Breast epithelium (tissue), 3 donors: ENCODE data around the gene EXPH5.

ENCODE experiments used
- POLR2A ChIP-seq: fragments of 450-650 bp; IDR thresholded peaks from one replicate; pipeline ENCODE4 v1.6.1; 2016; ENCODE audit warnings: antibody characterized with exemption, mild to moderate bottlenecking, moderate library complexity
- POLR2AphosphoS5 ChIP-seq, 3 donors: sonication (generic); formaldehyde crosslinking; IDR thresholded peaks; one replicate each; pipeline ENCODE4 v1.6.1; 2017; ENCODE audit warnings: antibody characterized with exemption in 3 of 3
- TF ChIP-seq, protein P1 (sequence below), 3 donors: fragments of 450-650 bp; IDR thresholded peaks; one replicate each; pipeline ENCODE4 v1.5.1; 2016 to 2017; ENCODE audit warnings: antibody characterized with exemption in 3 of 3, mild to moderate bottlenecking in 3 of 3, moderate library complexity in 3 of 3

DNA sequence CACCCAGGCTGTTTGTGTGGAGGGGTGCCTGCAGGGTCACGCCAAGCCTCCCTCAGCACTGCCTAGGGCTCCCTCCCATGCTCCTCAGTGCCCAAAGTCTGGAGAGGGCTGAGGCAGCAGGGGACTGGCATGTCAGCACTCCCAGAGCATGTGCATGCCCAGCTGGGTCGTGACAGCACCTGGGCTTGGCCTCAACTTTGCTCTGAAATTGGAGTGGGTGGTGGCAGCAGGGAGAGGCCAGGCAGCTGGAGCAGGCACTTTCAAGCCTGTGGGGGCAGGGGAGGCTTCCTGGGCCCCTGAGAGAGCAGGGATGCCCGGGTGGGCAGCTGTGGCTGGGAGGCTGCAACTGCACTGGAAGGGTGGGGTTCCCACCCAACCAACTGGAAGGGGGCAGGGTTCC, 35.7 kb upstream of the EXPH5 start:
- TF ChIP-seq POLR2A: no peak
- TF ChIP-seq, protein P1, sequence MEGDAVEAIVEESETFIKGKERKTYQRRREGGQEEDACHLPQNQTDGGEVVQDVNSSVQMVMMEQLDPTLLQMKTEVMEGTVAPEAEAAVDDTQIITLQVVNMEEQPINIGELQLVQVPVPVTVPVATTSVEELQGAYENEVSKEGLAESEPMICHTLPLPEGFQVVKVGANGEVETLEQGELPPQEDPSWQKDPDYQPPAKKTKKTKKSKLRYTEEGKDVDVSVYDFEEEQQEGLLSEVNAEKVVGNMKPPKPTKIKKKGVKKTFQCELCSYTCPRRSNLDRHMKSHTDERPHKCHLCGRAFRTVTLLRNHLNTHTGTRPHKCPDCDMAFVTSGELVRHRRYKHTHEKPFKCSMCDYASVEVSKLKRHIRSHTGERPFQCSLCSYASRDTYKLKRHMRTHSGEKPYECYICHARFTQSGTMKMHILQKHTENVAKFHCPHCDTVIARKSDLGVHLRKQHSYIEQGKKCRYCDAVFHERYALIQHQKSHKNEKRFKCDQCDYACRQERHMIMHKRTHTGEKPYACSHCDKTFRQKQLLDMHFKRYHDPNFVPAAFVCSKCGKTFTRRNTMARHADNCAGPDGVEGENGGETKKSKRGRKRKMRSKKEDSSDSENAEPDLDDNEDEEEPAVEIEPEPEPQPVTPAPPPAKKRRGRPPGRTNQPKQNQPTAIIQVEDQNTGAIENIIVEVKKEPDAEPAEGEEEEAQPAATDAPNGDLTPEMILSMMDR (IDR thresholded peaks at IDR 0.05): no peak
- no peak for TF ChIP-seq POLR2AphosphoS5 (IDR thresholded peaks at IDR 0.05)
